Body of pancreas (tissue), 4 donors: ENCODE results near the gene PTPRM.

Experiments
- POLR2A ChIP-seq, 3 donors: fragments of 450-650 bp; IDR thresholded peaks; one replicate each; pipeline ENCODE4 v1.6.1; 2016; ENCODE audit warnings: antibody characterized with exemption in 3 of 3, mild to moderate bottlenecking in 2 of 3
- TF ChIP-seq, protein P1 (sequence below), 7 experiments: fragments of 450-650 bp in 4 of 7; fragments of 200-600 bp in 3 of 7; sonication (generic) in 3 of 7; IDR thresholded peaks; one replicate each; pipeline ENCODE4 v1.5.1; 2016 to 2019; ENCODE audit warnings: antibody characterized with exemption in 7 of 7

GRCh38 chr18:8424481-8424880 lies 857.4 kb downstream of the PTPRM start:
- TF ChIP-seq, protein P1, sequence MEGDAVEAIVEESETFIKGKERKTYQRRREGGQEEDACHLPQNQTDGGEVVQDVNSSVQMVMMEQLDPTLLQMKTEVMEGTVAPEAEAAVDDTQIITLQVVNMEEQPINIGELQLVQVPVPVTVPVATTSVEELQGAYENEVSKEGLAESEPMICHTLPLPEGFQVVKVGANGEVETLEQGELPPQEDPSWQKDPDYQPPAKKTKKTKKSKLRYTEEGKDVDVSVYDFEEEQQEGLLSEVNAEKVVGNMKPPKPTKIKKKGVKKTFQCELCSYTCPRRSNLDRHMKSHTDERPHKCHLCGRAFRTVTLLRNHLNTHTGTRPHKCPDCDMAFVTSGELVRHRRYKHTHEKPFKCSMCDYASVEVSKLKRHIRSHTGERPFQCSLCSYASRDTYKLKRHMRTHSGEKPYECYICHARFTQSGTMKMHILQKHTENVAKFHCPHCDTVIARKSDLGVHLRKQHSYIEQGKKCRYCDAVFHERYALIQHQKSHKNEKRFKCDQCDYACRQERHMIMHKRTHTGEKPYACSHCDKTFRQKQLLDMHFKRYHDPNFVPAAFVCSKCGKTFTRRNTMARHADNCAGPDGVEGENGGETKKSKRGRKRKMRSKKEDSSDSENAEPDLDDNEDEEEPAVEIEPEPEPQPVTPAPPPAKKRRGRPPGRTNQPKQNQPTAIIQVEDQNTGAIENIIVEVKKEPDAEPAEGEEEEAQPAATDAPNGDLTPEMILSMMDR (IDR thresholded peaks at IDR 0.05) = no peak
- no peak for TF ChIP-seq POLR2A (IDR thresholded peaks at IDR 0.05)
